SU-DHL-6 (cell line): ENCODE results near the gene MAP3K20.

Source experiments
- H2AFZ ChIP-seq: fragments of 200-600 bp; sonication (generic); 2 replicates; pipeline ENCODE4 v1.6.1; 2014; ENCODE audit warnings: low read depth, mild to moderate bottlenecking, moderate library complexity, mixed read lengths, antibody characterized with exemption, low read length; ENCODE audit not compliant: severe bottlenecking
- H3F3A ChIP-seq: fragments of 200-600 bp; shearing (Covaris generic); 2 replicates; pipeline ENCODE4 v1.6.0; 2016; ENCODE audit warnings: antibody characterized with exemption, mild to moderate bottlenecking; ENCODE audit not compliant: insufficient read depth
- H3K27ac ChIP-seq: fragments of 200-600 bp; sonication (generic); 2 replicates; pipeline ENCODE4 v1.5.1; 2016; ENCODE audit warnings: low read depth, mild to moderate bottlenecking, low read length, moderate library complexity, mixed read lengths
- H3K27me3 ChIP-seq: fragments of 200-600 bp; sonication (generic), shearing (Covaris generic); 2 replicates; pipeline ENCODE4 v1.6.0; 2014; ENCODE audit warnings: mild to moderate bottlenecking, low read length
- H3K36me3 ChIP-seq: fragments of 200-600 bp; sonication (generic); 2 replicates; pipeline ENCODE4 v1.6.1; 2014; ENCODE audit warnings: mild to moderate bottlenecking, low read length, mixed read lengths
- H3K4me2 ChIP-seq: fragments of 300-600, 200-600 bp; shearing (Covaris generic), sonication (generic); 2 replicates; pipeline ENCODE4 v1.6.0; 2014; ENCODE audit warnings: low read length, low read depth, mild to moderate bottlenecking; ENCODE audit not compliant: poor library complexity, severe bottlenecking
- H3K4me3 ChIP-seq: fragments of 200-600 bp; sonication (generic); 2 replicates; pipeline ENCODE4 v1.5.1; 2014; ENCODE audit warnings: antibody characterized with exemption, low read length, mild to moderate bottlenecking, mixed read lengths; ENCODE audit not compliant: insufficient read depth, poor library complexity, severe bottlenecking
- H3K79me2 ChIP-seq: fragments of 200-600 bp; sonication (generic); 2 replicates; pipeline ENCODE4 v1.6.1; 2014; ENCODE audit warnings: mild to moderate bottlenecking, low read length, moderate library complexity; ENCODE audit not compliant: insufficient read depth
- H3K9ac ChIP-seq: fragments of 200-600 bp; sonication (generic); 2 replicates; pipeline ENCODE4 v1.7.0; 2014; ENCODE audit warnings: mild to moderate bottlenecking, low read length
- H3K9me2 ChIP-seq: fragments of 200-600 bp; sonication (generic); replicated peaks from 2 replicates; pipeline ENCODE4 v1.6.1; 2014; ENCODE audit warnings: low read length; ENCODE audit not compliant: insufficient read depth
- H3K9me3 ChIP-seq: fragments of 200-600 bp; sonication (generic); 2 replicates; pipeline ENCODE4 v1.6.1; 2014; ENCODE audit warnings: low read length, mixed read lengths; ENCODE audit not compliant: insufficient read depth
- H4K20me1 ChIP-seq: fragments of 200-600 bp; sonication (generic); 2 replicates; pipeline ENCODE4 v1.6.1; 2014; ENCODE audit warnings: low read depth, mild to moderate bottlenecking, antibody characterized with exemption, low read length, moderate library complexity, mixed read lengths
- EZH2phosphoT487 ChIP-seq: fragments of 200-600 bp; sonication (generic), shearing (Covaris generic); conservative IDR thresholded peaks from 2 replicates; pipeline ENCODE4 v1.6.1; 2018; ENCODE audit warnings: mild to moderate bottlenecking, antibody characterized with exemption, low read length, moderate library complexity, mixed read lengths
- TF ChIP-seq, protein P1 (sequence below): fragments of 200-600 bp; sonication (generic); IDR thresholded peaks from one replicate; pipeline ENCODE4 v1.5.1; 2017; ENCODE audit warnings: antibody characterized with exemption, mild to moderate bottlenecking, low read length, moderate library complexity; ENCODE audit not compliant: insufficient read depth, poor library complexity, severe bottlenecking

The MAP3K20 gene

GRCh38 chr2:173241643-173242042 lies 166.0 kb downstream of the MAP3K20 start:
- H3K4me3 ChIP-seq: no peak overlapping the region
- H3K9me2 ChIP-seq: no peaks in the 10 kb centered on the region
- H3K79me2 ChIP-seq: no peaks in the 10 kb centered on the region
- no peak overlapping the region for H2AFZ ChIP-seq
- no peak overlapping the region for H3K9ac ChIP-seq
- H3K4me2 ChIP-seq: no peak overlapping the region
- H3K9me3 ChIP-seq: no peaks in the 10 kb centered on the region
- TF ChIP-seq EZH2phosphoT487: no peak
- TF ChIP-seq, protein P1, sequence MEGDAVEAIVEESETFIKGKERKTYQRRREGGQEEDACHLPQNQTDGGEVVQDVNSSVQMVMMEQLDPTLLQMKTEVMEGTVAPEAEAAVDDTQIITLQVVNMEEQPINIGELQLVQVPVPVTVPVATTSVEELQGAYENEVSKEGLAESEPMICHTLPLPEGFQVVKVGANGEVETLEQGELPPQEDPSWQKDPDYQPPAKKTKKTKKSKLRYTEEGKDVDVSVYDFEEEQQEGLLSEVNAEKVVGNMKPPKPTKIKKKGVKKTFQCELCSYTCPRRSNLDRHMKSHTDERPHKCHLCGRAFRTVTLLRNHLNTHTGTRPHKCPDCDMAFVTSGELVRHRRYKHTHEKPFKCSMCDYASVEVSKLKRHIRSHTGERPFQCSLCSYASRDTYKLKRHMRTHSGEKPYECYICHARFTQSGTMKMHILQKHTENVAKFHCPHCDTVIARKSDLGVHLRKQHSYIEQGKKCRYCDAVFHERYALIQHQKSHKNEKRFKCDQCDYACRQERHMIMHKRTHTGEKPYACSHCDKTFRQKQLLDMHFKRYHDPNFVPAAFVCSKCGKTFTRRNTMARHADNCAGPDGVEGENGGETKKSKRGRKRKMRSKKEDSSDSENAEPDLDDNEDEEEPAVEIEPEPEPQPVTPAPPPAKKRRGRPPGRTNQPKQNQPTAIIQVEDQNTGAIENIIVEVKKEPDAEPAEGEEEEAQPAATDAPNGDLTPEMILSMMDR: no peak
- no peaks in the 10 kb centered on the region for H3F3A ChIP-seq
- H3K27ac ChIP-seq: no peak overlapping the region
- H3K27me3 ChIP-seq: no peaks in the 10 kb centered on the region
- H3K36me3 ChIP-seq: no peaks in the 10 kb centered on the region
- H4K20me1 ChIP-seq: no peaks in the 10 kb centered on the region

- Histone ChIP-seq H3K4me2 (no peak overlapping the region), H3K79me2 (no peaks in the 10 kb centered on the region), H4K20me1 (no peaks in the 10 kb centered on the region), H2AFZ (no peak overlapping the region), H3F3A (no peaks in the 10 kb centered on the region), H3K9me3 (no peaks in the 10 kb centered on the region), H3K9ac (no peak overlapping the region), H3K4me3 (no peak overlapping the region), H3K36me3 (no peaks in the 10 kb centered on the region), H3K27ac (no peak overlapping the region), H3K27me3 (no peaks in the 10 kb centered on the region), H3K9me2 (no peaks in the 10 kb centered on the region)
- TF ChIP-seq EZH2phosphoT487: no peak
- TF ChIP-seq, protein P1: no peak
Observed at GRCh38 chr2:173247156-173247555, 171.5 kb downstream of the MAP3K20 start.

DNA sequence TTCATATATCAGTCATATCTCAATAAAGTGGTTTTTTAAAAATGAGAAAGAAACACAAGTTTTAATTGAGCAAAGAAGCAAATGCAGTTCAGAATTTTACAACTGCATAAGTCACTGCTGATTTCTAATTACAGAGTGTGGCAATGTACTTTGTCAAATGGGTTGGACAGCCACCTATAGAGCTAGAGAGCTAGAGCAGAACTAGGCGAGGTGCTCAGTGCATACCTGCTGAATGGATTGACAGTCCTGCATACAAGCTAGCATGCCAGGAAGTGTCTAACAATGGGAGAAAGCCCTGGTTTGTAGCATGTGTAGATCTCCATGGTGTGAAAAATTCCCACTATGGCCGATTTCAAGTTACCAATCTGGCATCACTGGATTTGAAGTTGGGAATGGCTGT lies 172.7 kb downstream of the MAP3K20 start:
- Histone ChIP-seq H3K9me2 (no peaks in the 10 kb centered on the region), H3F3A (no peaks in the 10 kb centered on the region), H3K4me2 (no peak overlapping the region), H3K9me3 (no peaks in the 10 kb centered on the region), H2AFZ (no peak overlapping the region), H4K20me1 (no peaks in the 10 kb centered on the region), H3K27me3 (no peaks in the 10 kb centered on the region), H3K79me2 (no peaks in the 10 kb centered on the region), H3K36me3 (no peaks in the 10 kb centered on the region), H3K9ac (no peak overlapping the region), H3K27ac (no peak overlapping the region), H3K4me3 (no peak overlapping the region)
- TF ChIP-seq, protein P1: no peak
- TF ChIP-seq EZH2phosphoT487: no peak
